ENCODE measurements around the gene COG7.
A peak's percentile ranks its signal among the peaks of the same experiment; 100 is the strongest.
"Not testable (repeated sequence)": the region's sequence is repeated elsewhere in the genome, so short reads cannot be mapped to it uniquely, and the experiment has no call there.

The COG7 gene

GRCh38 chr16:23397464-23397863 lies 55.5 kb downstream of the COG7 start:
- no peaks in the 10 kb centered on the region for H3K9me3 Mint-ChIP-seq
- no peak overlapping the region for H3K27ac Mint-ChIP-seq
- ATAC-seq (replicated peaks) (no peak), DNase-seq (no peak)
- H3K4me3 Mint-ChIP-seq, result no peak overlapping the region
- peaks cover 47 to 58% of the 10 kb centered on the region in 2 donors for H3K36me3 Mint-ChIP-seq
- no peaks in the 10 kb centered on the region for H3K27me3 Mint-ChIP-seq
- no peaks in the 10 kb centered on the region for H3K4me1 Mint-ChIP-seq

GRCh38 chr16:23395732-23396131 lies 57.3 kb downstream of the COG7 start:
- H3K4me3 Mint-ChIP-seq, result no peak overlapping the region
- no peak for ATAC-seq (replicated peaks)
- no peak for DNase-seq
- no peaks in the 10 kb centered on the region for H3K9me3 Mint-ChIP-seq
- H3K27ac Mint-ChIP-seq, result no peak overlapping the region
- H3K27me3 Mint-ChIP-seq, result no peaks in the 10 kb centered on the region
- peaks cover 52 to 67% of the 10 kb centered on the region in 2 donors for H3K36me3 Mint-ChIP-seq
- H3K4me1 Mint-ChIP-seq, result no peaks in the 10 kb centered on the region

- peaks cover 45 to 63% of the 10 kb centered on the region in 2 donors for H3K36me3 Mint-ChIP-seq
- no peak overlapping the region for H3K4me3 Mint-ChIP-seq
- no peaks in the 10 kb centered on the region for H3K27me3 Mint-ChIP-seq
- H3K9me3 Mint-ChIP-seq, result no peaks in the 10 kb centered on the region
- H3K27ac Mint-ChIP-seq, result no peak overlapping the region
- DNase-seq (no peak), ATAC-seq (replicated peaks) (no peak)
- no peaks in the 10 kb centered on the region for H3K4me1 Mint-ChIP-seq
Observed at GRCh38 chr16:23394141-23394831, 58.7 kb downstream of the COG7 start.

GRCh38 chr16:23392223-23392600 lies 60.8 kb downstream of the COG7 start:
- DNase-seq, result no peak
- ATAC-seq (replicated peaks), result no peak
- Mint-ChIP-seq H3K27ac (no peak overlapping the region), H3K36me3 (peaks cover 38 to 64% of the 10 kb centered on the region in 2 donors), H3K4me1 (no peaks in the 10 kb centered on the region), H3K9me3 (no peaks in the 10 kb centered on the region), H3K27me3 (no peaks in the 10 kb centered on the region), H3K4me3 (no peak overlapping the region)

GRCh38 chr16:23391381-23392222 lies 61.4 kb downstream of the COG7 start:
- H3K36me3 Mint-ChIP-seq, result peaks cover 36 to 58% of the 10 kb centered on the region in 2 donors
- H3K9me3 Mint-ChIP-seq, result no peaks in the 10 kb centered on the region
- H3K4me3 Mint-ChIP-seq, result no peak overlapping the region
- ATAC-seq (replicated peaks), result no peak
- DNase-seq, result no peak
- H3K4me1 Mint-ChIP-seq, result no peaks in the 10 kb centered on the region
- H3K27ac Mint-ChIP-seq, result no peak overlapping the region
- H3K27me3 Mint-ChIP-seq, result no peaks in the 10 kb centered on the region

GRCh38 chr16:23389936-23390335 lies 63.1 kb downstream of the COG7 start:
- H3K27me3 Mint-ChIP-seq; DNase-seq; ATAC-seq (replicated peaks); H3K4me3 Mint-ChIP-seq; H3K27ac Mint-ChIP-seq; H3K9me3 Mint-ChIP-seq; H3K4me1 Mint-ChIP-seq: not testable (repeated sequence)
- peaks cover 32 to 50% of the 10 kb centered on the region in 2 donors for H3K36me3 Mint-ChIP-seq

GRCh38 chr16:23389201-23389600 lies 63.8 kb downstream of the COG7 start:
- ATAC-seq (replicated peaks) (no peak), DNase-seq (no peak)
- no peaks in the 10 kb centered on the region for H3K27me3 Mint-ChIP-seq
- H3K4me1 Mint-ChIP-seq, result no peaks in the 10 kb centered on the region
- no peak overlapping the region for H3K27ac Mint-ChIP-seq
- no peak overlapping the region for H3K4me3 Mint-ChIP-seq
- H3K36me3 Mint-ChIP-seq, result peaks cover 31 to 46% of the 10 kb centered on the region in 2 donors
- H3K9me3 Mint-ChIP-seq, result no peaks in the 10 kb centered on the region

- H3K4me3 Mint-ChIP-seq, result no peak overlapping the region
- H3K4me1 Mint-ChIP-seq, result no peaks in the 10 kb centered on the region
- H3K9me3 Mint-ChIP-seq, result no peaks in the 10 kb centered on the region
- no peak for DNase-seq
- H3K27ac Mint-ChIP-seq, result no peak overlapping the region
- peaks cover 31 to 44% of the 10 kb centered on the region in 2 donors for H3K36me3 Mint-ChIP-seq
- ATAC-seq (replicated peaks), result no peak
- H3K27me3 Mint-ChIP-seq, result no peaks in the 10 kb centered on the region
Observed at GRCh38 chr16:23388786-23389185, 64.2 kb downstream of the COG7 start.

GRCh38 chr16:23387666-23388065 lies 65.3 kb downstream of the COG7 start:
- Mint-ChIP-seq H3K27ac (peak overlapping the region; percentile 27), H3K4me3 (no peak overlapping the region), H3K27me3 (no peaks in the 10 kb centered on the region), H3K9me3 (no peaks in the 10 kb centered on the region), H3K36me3 (peaks cover 30 to 44% of the 10 kb centered on the region in 2 donors), H3K4me1 (no peaks in the 10 kb centered on the region)
- no peak for ATAC-seq (replicated peaks)
- no peak for DNase-seq

GRCh38 chr16:23385441-23385840 lies 67.5 kb downstream of the COG7 start:
- Mint-ChIP-seq H3K36me3 (peaks cover 13 to 24% of the 10 kb centered on the region in 2 donors), H3K4me3 (no peak overlapping the region), H3K27me3 (no peaks in the 10 kb centered on the region), H3K4me1 (no peaks in the 10 kb centered on the region), H3K9me3 (no peaks in the 10 kb centered on the region), H3K27ac (no peak overlapping the region)
- DNase-seq (no peak), ATAC-seq (replicated peaks) (no peak)

GRCh38 chr16:23384878-23385277 lies 68.1 kb downstream of the COG7 start:
- ATAC-seq (replicated peaks) (no peak), DNase-seq (no peak)
- peaks cover 12 to 20% of the 10 kb centered on the region in 2 donors for H3K36me3 Mint-ChIP-seq
- H3K27me3 Mint-ChIP-seq, result no peaks in the 10 kb centered on the region
- H3K4me3 Mint-ChIP-seq, result no peak overlapping the region
- no peaks in the 10 kb centered on the region for H3K9me3 Mint-ChIP-seq
- no peak overlapping the region for H3K27ac Mint-ChIP-seq
- H3K4me1 Mint-ChIP-seq, result no peaks in the 10 kb centered on the region

- no peak overlapping the region for H3K27ac Mint-ChIP-seq
- H3K4me1 Mint-ChIP-seq, result no peaks in the 10 kb centered on the region
Observed at GRCh38 chr16:23383881-23384280, 69.1 kb downstream of the COG7 start.

GRCh38 chr16:23382279-23382678 lies 70.7 kb downstream of the COG7 start:
- peaks cover 6 to 8% of the 10 kb centered on the region in 2 donors for H3K27me3 Mint-ChIP-seq
- no peak overlapping the region for H3K27ac Mint-ChIP-seq
- no peaks in the 10 kb centered on the region for H3K9me3 Mint-ChIP-seq
- ATAC-seq (replicated peaks) (no peak), DNase-seq (no peak)
- H3K4me3 Mint-ChIP-seq, result no peak overlapping the region
- H3K36me3 Mint-ChIP-seq, result no peaks in the 10 kb centered on the region
- H3K4me1 Mint-ChIP-seq, result no peaks in the 10 kb centered on the region

More at GRCh38 chr16:23383881-23384280, 69.1 kb downstream of the COG7 start:
- Mint-ChIP-seq H3K36me3 (peaks cover 8 to 12% of the 10 kb centered on the region in 2 donors), H3K4me3 (no peak overlapping the region), H3K9me3 (no peaks in the 10 kb centered on the region), H3K27me3 (peaks cover 2 to 5% of the 10 kb centered on the region in 2 donors)
- DNase-seq (no peak), ATAC-seq (replicated peaks) (no peak)

GRCh38 chr16:23381702-23382101 lies 71.3 kb downstream of the COG7 start:
- not testable (repeated sequence) for H3K27ac Mint-ChIP-seq; H3K9me3 Mint-ChIP-seq; ATAC-seq (replicated peaks); H3K4me3 Mint-ChIP-seq; H3K27me3 Mint-ChIP-seq; DNase-seq; H3K4me1 Mint-ChIP-seq; H3K36me3 Mint-ChIP-seq

GRCh38 chr16:23380501-23380951 lies 72.5 kb downstream of the COG7 start:
- no peak for DNase-seq
- Mint-ChIP-seq H3K36me3 (no peaks in the 10 kb centered on the region), H3K9me3 (no peaks in the 10 kb centered on the region), H3K27me3 (peaks cover 8 to 11% of the 10 kb centered on the region in 2 donors), H3K4me1 (no peaks in the 10 kb centered on the region), H3K4me3 (no peak overlapping the region), H3K27ac (no peak overlapping the region)
- ATAC-seq (replicated peaks), result no peak
